GM19035 (cell line): ENCODE results near the gene FOSB.
A peak's percentile ranks its signal among the peaks of the same experiment; 100 is the strongest.

Experiments
- ATAC-seq: cut with Tn5 transposase; IDR thresholded peaks from one replicate; pipeline ENCODE4 v1.9.1; 2021; ENCODE audit not compliant: unreplicated experiment

The FOSB gene

DNA sequence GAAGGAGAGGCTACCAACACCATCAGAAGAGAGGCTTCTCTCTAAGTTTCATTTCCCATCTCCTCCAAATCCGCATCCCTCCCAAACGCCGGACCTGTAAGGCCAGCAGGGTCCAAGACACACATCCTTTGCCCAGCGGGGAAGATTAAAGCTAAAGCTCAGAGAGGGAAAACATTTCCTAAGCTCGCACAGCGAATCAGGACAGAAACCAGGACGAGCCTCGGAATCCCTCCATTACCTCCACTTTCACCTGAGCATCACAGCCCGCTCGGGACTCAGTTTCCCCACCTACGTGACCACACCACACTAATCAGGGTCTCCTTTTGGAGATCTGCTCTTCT is 711 bp upstream of the FOSB start:
- no peak for ATAC-seq

DNA sequence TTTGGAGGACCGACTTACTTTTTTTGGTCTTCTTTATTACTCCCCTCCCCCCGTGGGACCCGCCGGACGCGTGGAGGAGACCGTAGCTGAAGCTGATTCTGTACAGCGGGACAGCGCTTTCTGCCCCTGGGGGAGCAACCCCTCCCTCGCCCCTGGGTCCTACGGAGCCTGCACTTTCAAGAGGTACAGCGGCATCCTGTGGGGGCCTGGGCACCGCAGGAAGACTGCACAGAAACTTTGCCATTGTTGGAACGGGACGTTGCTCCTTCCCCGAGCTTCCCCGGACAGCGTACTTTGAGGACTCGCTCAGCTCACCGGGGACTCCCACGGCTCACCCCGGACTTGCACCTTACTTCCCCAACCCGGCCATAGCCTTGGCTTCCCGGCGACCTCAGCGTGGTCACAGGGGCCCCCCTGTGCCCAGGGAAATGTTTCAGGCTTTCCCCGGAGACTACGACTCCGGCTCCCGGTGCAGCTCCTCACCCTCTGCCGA is 409 bp downstream of the FOSB start:
- peak; percentile 4 for ATAC-seq

DNA sequence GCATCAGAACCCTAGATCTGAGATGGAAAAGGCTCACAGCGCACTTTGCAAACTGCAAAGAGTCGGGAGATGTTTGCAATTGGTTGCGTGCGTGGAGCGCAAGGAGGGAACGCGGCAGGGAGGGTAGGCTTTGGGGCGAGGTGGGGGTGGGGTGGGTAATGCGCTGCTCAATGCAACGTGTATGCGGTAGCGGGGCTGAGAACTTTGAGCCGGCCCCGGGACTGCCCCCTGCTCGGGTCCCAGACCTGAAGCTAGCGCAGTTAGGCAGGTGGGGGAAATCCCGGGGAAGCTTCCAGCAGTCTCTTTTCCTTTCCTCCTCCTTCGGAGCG is 971 bp downstream of the FOSB start:
- ATAC-seq = peak; percentile 37

DNA sequence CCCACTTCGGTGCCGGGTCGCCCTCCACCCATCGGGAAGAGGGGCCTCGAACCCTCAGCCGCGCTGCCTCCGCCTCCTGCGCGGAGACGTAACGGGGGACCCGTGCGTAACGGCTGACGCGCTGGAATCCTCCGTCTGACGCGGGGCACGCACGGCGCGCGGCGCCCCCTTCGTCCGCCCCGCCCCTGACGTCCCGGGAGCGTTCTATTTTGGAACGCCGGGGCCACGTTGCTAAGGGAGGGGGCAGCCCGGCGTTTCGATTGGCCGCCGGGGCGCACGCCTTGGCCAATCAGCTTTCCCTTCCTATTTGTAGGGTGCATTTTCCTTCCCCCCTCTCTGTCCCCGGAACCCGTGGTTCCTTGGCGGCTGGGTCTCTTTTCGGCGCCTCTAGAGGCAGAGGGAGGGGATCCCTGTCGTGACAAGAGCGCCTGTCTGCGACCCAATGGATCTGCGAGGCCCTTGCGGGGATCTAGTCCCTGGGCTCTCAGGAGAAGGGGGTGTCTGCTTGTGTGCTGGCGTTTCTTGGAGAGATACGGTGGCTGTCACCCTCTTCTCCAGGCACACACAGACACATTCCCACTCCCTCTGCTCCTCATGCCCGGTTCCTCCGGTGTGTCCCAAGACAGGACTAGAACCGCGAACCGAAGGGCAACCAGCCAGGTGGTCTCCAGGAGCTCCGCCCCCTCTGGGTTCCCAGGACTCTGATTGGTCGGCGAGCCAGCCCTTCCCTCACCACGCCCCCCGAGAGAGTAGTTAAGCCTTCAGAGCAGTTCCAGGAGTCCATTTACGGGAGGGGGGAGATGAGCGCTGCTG is 1.5 kb downstream of the FOSB start:
- ATAC-seq = peak; percentile 61

- no peak for ATAC-seq
Measured at GRCh38 chr19:45469945-45470761, 2.4 kb downstream of the FOSB start.

GRCh38 chr19:45470762-45471081 is 2.9 kb downstream of the FOSB start:
- no peak for ATAC-seq

DNA sequence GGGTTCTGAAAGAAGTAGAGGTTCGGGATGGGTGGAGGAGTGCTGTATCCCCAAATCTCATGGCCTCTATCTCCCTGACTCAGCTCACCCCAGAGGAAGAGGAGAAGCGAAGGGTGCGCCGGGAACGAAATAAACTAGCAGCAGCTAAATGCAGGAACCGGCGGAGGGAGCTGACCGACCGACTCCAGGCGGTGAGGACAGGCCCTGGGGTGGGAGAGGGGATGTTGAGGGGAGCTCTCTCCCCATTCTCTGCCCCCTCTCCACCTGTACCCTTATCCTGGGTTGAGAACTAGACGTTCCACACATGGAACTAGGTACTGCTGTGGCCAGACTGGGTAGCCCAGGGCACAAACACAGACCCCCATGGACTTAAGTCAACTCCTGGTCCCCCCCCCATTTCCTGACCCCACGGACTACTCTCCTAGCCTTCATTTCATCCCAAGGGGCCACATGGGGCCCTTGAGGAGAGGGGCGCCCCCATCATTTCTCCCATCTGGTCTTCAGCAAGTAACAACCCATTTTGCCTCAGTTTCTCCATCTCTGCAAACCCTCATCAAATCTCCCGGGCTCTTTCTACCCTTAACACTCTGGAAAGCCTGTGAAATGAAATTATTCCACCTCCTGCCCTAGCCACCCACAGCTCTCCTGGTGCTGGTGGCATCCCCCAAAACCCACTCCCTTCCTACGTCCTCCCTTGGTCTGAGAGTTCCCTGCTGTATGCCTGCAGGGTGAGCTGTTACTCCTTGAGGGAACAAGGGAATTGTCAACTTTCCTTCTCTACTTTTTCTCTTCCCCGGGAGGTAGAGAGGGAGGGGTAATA is 3.5 kb downstream of the FOSB start:
- no peak for ATAC-seq

DNA sequence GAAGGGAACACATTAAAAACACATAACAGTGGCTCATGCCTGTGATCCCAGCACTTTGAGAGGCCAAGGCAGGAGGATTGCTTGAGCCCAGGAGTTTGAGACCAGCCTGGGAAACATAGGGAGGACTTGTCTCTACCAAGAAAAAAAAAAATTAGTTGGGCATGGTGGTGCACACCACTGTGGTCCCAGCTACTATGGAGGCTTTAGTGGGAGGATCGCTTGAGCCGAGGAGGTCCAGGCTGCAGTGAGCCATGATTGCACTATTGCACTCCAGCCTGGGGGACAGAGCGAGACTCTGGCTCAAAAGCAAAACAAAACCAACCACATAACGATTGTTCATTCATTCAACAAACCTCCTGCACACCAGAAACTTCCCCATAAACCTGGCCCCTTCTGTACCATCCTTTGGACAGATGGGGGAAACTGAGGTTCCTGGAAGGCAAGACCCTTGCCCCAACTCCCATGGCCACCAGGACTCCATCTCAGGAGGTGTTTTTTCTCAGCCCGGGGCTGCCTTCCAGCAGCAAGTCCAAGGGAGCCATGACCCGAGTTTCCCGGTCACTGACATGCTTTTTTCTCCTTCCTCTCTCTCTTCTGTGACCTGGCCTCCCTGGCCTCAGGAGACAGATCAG is 4.3 kb downstream of the FOSB start:
- ATAC-seq = no peak

GRCh38 chr19:45472563-45473366 is 5.0 kb downstream of the FOSB start:
- ATAC-seq = no peak

- no peak for ATAC-seq
Measured at GRCh38 chr19:45473367-45473681, 5.5 kb downstream of the FOSB start.

DNA sequence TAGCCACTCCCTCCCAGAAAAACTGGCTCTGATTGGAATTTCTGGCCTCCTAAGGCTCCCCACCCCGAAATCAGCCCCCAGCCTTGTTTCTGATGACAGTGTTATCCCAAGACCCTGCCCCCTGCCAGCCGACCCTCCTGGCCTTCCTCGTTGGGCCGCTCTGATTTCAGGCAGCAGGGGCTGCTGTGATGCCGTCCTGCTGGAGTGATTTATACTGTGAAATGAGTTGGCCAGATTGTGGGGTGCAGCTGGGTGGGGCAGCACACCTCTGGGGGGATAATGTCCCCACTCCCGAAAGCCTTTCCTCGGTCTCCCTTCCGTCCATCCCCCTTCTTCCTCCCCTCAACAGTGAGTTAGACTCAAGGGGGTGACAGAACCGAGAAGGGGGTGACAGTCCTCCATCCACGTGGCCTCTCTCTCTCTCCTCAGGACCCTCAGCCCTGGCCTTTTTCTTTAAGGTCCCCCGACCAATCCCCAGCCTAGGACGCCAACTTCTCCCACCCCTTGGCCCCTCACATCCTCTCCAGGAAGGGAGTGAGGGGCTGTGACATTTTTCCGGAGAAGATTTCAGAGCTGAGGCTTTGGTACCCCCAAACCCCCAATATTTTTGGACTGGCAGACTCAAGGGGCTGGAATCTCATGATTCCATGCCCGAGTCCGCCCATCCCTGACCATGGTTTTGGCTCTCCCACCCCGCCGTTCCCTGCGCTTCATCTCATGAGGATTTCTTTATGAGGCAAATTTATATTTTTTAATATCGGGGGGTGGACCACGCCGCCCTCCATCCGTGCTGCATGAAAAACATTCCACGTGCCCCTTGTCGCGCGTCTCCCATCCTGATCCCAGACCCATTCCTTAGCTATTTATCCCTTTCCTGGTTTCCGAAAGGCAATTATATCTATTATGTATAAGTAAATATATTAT is 6.1 kb downstream of the FOSB start:
- no peak for ATAC-seq

DNA sequence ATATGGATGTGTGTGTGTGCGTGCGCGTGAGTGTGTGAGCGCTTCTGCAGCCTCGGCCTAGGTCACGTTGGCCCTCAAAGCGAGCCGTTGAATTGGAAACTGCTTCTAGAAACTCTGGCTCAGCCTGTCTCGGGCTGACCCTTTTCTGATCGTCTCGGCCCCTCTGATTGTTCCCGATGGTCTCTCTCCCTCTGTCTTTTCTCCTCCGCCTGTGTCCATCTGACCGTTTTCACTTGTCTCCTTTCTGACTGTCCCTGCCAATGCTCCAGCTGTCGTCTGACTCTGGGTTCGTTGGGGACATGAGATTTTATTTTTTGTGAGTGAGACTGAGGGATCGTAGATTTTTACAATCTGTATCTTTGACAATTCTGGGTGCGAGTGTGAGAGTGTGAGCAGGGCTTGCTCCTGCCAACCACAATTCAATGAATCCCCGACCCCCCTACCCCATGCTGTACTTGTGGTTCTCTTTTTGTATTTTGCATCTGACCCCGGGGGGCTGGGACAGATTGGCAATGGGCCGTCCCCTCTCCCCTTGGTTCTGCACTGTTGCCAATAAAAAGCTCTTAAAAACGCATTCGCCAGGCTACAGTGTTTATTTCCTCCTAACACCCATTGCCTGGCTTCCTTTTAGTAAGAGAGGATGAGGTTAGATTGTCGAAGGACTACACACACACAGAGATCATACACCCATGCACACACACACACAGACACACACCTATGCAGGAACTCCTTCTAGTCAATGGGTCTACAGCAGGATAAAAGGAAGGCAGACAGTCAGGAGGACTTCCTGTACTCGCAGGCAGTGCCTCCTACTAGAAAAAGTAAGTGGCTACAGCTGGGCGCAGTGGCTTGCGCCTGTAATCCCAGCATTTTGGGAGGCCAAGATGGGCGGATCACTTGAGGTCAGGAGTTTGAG is 7.1 kb downstream of the FOSB start:
- ATAC-seq = no peak

DNA sequence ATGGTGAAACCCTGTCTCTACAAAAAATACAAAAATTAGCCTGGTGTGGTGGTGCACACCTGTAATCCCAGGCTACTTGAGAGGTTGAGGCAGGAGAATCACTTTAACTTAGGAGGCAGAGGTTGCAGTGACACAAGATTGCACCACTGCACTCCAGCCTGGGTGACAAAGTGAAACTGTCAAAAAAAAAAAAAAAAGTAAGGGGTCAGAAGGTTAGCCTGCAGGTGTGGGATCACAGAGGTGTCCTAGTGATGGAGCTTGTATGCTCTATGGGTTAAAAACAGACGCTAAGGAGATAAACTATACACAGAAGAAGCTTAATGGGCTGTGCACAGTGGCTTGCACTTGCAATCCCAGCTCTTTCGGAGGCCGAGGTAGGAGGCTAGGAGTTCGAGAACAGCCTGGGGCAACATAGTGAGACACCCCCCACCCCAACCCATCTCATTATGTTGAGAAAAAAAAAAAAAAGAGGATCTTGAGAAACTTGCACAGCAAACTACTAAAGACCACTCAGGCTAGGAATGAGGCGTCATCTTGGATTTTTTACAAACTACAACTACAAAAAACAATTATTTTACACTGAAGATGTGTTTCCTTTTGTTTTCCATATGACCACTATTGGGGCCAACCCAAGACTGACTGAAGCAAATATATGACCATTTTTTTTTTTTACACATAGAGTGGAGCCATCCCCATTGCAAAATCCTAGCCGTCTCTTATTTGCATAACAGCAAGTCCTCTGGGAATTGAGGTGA is 7.9 kb downstream of the FOSB start:
- no peak for ATAC-seq

GRCh38 chr19:45476304-45476703 is 8.5 kb downstream of the FOSB start:
- ATAC-seq = no peak

DNA sequence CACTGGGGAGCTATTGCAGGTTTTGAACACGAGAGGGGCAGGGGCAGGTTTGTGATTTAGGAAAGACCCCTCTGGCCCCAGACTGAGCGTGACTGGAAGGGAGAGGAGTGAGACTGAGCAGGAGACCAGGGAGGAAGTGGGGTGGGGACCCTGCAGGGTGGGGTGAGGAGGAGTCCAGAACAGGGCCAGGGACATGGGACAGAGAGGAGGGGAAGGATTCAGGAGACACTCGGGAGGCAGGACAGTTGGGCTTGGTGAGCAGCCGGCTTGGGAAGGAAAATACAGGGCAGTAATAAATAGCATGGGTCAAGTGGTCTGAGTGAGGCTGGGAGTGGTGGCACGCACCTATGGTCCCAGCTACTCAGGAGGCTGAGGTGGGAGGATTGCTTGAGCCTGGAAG is 9.4 kb downstream of the FOSB start:
- no peak for ATAC-seq

- ATAC-seq = no peak
Measured at GRCh38 chr19:45477713-45478453, 10.1 kb downstream of the FOSB start.
